LHCN-M2 (cell line): ENCODE measurements around the gene C1QTNF1. TPM values are rescaled to one million over a fixed set of nuclear protein-coding genes. Genes with fewer than 3 reads are reported as not detected.
A peak's percentile ranks its signal among the peaks of the same experiment; 100 is the strongest.

Experiments used
- DNase-seq: peaks from one replicate; pipeline ENCODE4 v3.0.0-alpha.2; 2012; ENCODE audit warnings: low read depth
- total RNA-seq: library from RNA; depleted of rRNA; stranded (reverse); fragments of >200 nt; gene quantifications from 2 replicates; pipeline ENCODE4 v1.2.3, GENCODE V29; 2014; rRNA removed

The C1QTNF1 gene
- total RNA-seq, 1 experiment from 2014 or later: 6.7 TPM

DNA sequence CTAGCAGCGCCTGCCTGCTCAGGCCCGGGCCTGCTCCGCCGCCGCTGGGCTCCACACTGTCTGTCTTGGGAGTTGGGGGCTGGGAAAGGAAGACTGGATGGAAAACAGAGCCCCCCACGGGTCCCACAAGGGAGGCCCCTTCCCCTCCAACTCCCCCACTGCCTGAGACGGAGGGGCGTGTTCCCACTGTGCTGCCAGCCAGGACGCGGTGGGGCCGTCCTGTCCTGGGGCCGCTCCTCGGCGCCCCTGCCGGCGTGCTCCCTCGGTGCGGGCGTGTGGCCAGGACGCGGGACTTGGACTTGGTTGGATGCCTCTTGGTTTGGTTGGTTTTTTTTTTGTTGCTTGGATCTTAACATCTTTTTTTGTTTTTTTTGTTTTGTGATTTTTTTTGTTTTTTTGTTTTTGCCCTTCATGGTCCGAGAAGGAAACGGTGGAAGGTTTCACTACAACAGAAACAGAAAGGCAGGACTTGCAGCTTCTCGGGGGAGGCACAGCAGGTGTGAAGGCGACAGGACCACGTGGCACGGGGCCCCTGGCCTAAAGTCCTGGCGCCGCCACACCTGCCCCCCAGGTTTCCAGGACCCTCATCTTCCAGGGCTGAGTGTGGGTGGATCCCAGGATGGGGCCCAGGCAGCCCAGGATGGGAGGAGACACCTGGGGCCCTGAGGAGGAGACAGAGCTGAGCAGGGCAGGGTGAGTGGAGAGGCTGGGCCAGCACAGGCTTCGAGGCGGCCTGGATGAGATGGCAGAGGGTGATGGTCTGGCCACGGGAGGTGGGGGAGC lies 66.7 kb downstream of the C1QTNF1 start:
- no peak for DNase-seq

DNA sequence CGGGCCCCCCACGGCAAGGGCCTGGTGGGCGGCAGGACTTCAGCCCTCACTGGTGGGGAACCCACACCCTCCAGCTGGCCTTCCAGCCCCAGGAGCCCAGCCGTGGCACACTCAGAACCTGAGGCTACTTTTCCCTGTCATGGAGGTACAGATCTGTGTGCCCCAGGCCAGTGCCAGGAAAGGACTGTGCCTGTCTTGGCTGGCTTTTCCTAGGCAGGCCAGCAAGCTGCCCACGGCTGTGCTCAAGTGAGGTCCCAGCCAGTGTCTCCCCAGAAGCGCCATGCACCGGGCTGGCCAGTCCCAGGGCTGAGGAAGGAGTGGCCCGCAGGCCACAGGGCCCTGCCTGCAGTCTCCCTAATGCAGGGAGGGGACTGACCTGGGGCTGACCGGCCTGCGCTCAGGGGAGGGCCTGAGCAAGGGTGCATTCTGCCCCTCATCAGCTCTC lies 67.3 kb downstream of the C1QTNF1 start:
- no peak for DNase-seq

DNA sequence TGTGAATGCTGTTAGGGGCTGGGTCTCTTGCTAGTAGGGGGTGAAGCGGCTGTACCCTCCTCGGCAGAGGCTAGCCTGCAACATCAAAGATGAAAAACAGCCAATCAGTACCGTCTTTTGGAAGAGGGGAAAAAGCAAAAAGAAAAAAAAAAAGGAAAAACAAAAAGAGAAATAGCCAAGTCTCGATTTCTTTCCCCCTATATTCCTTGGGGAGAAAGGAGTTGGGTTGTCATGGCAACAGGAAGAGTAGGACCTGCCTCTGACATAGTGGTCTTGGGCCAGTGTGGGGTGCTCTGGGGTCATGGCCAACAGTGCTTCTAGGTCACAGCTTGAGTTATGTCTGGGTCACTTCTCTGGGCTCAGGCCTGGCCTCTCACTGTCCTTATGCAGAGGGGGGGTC lies 68.6 kb downstream of the C1QTNF1 start:
- DNase-seq: no peak

DNA sequence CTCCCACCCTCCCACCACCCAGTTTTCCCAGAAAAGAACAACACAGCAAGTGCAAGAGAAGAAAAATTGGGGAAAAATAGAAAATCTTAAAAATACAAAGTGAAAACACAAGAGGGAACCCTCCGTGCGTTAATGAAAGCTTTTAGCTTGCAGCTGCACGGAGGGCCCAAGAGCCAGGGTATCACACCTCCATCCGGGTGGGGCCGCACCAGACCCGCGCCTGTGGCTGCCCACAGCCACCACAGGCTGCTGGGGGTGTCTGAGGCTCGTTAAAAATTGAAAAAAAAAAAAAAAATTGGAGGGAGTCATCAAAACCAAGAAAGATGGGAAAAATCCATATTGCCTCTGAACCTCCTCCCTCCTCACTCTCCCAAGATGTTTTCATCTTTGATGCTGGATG lies 69.3 kb downstream of the C1QTNF1 start:
- no peak for DNase-seq

DNA sequence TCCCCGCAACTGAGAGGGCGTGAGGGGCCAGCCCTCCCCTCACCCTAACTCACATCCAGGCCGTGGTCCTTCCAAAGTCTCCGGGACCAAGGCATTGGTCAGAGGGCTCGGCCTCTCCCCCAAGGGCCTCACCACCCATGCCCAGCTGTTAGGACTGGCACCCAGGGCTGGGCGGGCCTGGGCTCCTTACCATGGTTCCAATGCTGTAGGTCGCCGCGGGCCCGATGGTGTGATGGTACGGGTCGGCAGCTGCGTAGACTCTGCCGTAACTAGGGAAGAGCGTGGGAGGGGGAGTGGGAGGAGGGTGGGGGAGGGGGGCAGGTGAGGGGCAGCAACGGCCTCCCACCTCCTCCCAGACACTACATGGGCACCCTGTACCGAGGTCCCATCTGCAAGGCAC lies 70.3 kb downstream of the C1QTNF1 start:
- DNase-seq: no peak

DNA sequence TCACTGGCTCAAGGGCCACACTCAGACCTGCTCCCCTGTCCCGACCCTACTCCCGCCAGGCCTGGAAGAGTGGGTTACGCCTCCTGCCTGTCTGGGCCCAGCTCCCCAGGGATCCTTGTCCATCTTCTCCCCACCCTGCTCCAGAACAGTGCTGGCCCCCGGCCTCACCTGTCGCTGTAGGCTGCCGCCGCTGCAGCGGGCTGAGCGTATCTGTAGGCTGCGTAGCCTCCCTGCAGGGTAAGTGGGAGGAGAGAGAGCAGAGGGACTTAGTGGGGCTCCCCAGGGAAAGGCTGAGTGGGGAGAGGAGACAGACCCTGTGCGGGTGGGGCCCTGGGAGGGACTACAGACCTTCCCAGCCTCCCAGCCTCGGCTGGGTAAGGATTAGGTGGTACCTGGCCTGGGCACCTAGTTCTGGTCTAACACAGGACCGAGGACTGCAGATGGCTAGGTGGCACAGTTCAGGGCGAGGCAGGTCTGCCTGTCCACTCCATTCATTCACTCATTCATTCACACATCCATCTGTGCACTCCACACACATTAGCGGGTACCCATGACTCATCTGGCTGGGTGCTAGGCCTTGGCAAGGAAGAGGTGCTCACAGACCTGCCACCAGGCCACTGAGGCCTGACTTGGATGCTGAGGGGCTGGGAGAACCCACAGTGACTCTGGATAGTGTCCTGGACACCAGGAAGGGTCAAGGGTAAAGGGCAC lies 71.5 kb downstream of the C1QTNF1 start:
- DNase-seq: peak; percentile 8

DNA sequence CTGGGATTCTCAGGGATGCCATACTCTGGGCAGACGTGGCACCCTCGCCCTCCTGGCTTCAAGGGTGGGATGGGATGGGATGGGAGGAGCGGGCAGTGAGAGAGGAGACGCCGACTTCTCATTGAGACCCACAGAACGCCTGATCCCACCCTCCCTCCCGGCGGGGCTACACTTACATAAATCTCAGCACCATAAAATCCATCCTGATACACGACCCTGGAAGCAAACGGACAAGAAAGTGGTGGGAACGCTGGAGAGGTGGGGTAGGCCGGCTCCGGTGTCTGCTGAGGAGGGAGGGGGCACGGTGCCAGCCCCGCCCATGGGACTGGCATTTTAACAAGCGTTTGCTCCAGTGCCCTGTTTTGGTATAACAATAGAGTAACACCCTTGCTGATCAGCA lies 72.5 kb downstream of the C1QTNF1 start:
- DNase-seq: no peak

DNA sequence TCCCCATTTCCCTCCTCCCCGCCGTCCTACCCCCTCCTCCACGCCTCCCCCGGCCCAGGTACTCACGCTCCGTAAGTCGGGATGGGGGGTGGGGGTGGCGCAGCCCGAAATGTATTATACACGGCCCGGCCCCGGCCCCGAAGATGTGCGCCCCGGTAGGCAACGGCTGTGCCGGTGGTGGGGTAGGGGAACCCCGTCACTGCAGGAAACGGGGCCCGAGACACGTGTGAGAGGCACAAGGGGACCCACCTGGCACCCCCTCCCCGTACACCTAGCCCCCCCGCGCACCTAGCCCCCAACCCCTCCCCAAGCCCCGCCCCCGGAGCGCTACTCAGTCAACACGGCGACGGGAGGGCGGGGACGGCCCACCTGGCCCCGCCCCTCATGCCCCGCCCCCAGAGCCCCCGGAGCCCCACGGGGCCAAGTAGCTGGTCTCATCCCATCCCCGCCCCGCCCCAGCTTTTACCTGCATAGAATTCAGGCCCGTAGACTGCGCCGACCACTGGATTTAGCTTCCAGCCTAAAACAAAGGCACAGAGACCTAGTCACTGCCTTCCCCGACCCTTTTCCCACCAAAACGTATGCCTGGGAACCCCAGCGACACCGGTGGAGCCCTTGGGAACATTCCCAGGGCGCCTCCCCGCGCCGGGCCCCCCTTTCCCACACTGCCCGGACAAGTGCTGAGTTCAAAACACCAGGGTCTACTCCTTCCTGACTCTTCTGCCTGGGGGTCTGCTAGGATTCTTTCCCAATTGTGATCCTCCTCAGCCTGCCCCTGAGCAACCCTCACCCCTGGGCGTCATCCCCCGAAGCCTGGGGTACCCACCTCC lies 73.5 kb downstream of the C1QTNF1 start:
- no peak for DNase-seq

DNA sequence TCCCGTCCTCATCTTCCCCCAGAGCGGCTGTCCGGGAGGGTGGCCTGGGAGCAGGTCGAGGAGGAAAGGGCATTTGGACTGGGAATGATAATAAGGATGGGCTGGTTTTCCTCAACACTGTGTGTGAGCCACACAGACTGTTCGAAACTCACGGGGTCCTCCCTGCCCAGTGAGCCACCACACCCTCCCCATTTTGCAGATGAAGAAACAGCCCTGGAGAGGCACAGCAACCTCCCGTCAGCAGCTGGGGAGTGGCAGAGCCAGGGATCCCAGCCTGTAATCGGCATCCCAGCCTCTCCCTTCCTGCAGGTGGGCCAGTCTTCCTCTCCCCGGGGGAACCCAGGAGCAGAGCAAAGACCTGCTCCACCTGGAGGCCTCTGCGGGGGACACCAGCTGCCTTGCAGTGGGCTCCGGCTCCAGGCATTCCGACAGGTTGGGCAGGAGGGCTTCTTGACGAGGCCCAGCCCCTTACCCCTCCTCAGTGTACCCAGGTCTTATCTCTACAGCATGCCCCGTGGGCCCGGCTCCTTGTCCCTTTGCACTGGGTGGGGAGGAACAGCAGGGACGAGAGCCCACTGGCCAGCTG lies 74.4 kb downstream of the C1QTNF1 start:
- no peak for DNase-seq

Other genes starting within 250 kb of the C1QTNF1 start
- gene CYTH1, start 241.9 kb upstream of the C1QTNF1 start, total RNA-seq: 24.9 and 26.1 TPM in 2 replicates
- gene USP36, start 183.4 kb upstream of the C1QTNF1 start, total RNA-seq: 21.4 and 21.6 TPM in 2 replicates
- gene CEP295NL, start 121.0 kb upstream of the C1QTNF1 start, total RNA-seq: 0.17 and 0.32 TPM in 2 replicates
- 94.7 and 127 TPM in 2 replicates for gene TIMP2, start 98.8 kb upstream of the C1QTNF1 start, total RNA-seq
- gene LGALS3BP, start 44.2 kb upstream of the C1QTNF1 start, total RNA-seq: 331 and 403 TPM in 2 replicates
- gene CANT1, start 14.4 kb upstream of the C1QTNF1 start, total RNA-seq: 75.5 and 77.2 TPM in 2 replicates
- gene ENGASE, start 50.7 kb downstream of the C1QTNF1 start, total RNA-seq: 7.6 and 11.7 TPM in 2 replicates